HG03439 (cell line): ENCODE results near the gene NPC2.

Source experiments
- ATAC-seq: cut with Tn5 transposase; IDR thresholded peaks from one replicate; pipeline ENCODE4 v1.9.1; 2021; ENCODE audit warnings: mild to moderate bottlenecking, moderate library complexity; ENCODE audit not compliant: unreplicated experiment

The NPC2 gene

GRCh38 chr14:74519316-74520074, 26.4 kb upstream of the NPC2 start:
- ATAC-seq, result no peak

- ATAC-seq, result no peak
Measured at GRCh38 chr14:74518221-74518620, 25.1 kb upstream of the NPC2 start.

GRCh38 chr14:74517731-74518130, 24.6 kb upstream of the NPC2 start:
- ATAC-seq, result no peak

GRCh38 chr14:74516451-74517160, 23.5 kb upstream of the NPC2 start:
- ATAC-seq, result no peak

GRCh38 chr14:74515891-74516412, 22.8 kb upstream of the NPC2 start:
- ATAC-seq, result no peak

GRCh38 chr14:74514471-74514941, 21.4 kb upstream of the NPC2 start:
- ATAC-seq, result no peak

- ATAC-seq, result no peak
Measured at GRCh38 chr14:74511966-74512830, 19.1 kb upstream of the NPC2 start.

- no peak for ATAC-seq
Measured at GRCh38 chr14:74510959-74511409, 17.9 kb upstream of the NPC2 start.

GRCh38 chr14:74510223-74510931, 17.3 kb upstream of the NPC2 start:
- no peak for ATAC-seq

GRCh38 chr14:74509587-74510222, 16.6 kb upstream of the NPC2 start:
- no peak for ATAC-seq

- ATAC-seq, result no peak
Measured at GRCh38 chr14:74508844-74509428, 15.8 kb upstream of the NPC2 start.

- no peak for ATAC-seq
Measured at GRCh38 chr14:74508292-74508731, 15.2 kb upstream of the NPC2 start.

GRCh38 chr14:74507840-74508239, 14.7 kb upstream of the NPC2 start:
- no peak for ATAC-seq

GRCh38 chr14:74507085-74507484, 14.0 kb upstream of the NPC2 start:
- no peak for ATAC-seq

GRCh38 chr14:74506411-74506851, 13.3 kb upstream of the NPC2 start:
- ATAC-seq, result no peak

GRCh38 chr14:74505831-74506230, 12.7 kb upstream of the NPC2 start:
- no peak for ATAC-seq

- ATAC-seq, result no peak
Measured at GRCh38 chr14:74504874-74505720, 12.0 kb upstream of the NPC2 start.

GRCh38 chr14:74504412-74504811, 11.3 kb upstream of the NPC2 start:
- ATAC-seq, result no peak
